MCF 10A (cell line): ENCODE measurements around the gene SCARF2. TPM values are rescaled to one million over a fixed set of nuclear protein-coding genes. Genes with fewer than 3 reads are reported as not detected.

Experiments used
- BruUV-seq: library from RNA; stranded (reverse); fragments of 400-500 nt; replicated peaks from 2 replicates; lab custom pipeline; 2021; lab: Mats Ljungman, UMichigan
- CTCF ChIA-PET: fragments of 300-600 bp; sonication (Branson Sonifier 250); formaldehyde crosslinking; extraction: SDS; loops from one replicate; lab custom pipeline; 2021; ENCODE audit warnings: antibody characterized with exemption, inconsistent platforms; lab: Yijun Ruan, JAX
- POLR2A ChIA-PET: fragments of 300-600, 350-650 bp; sonication (Branson Sonifier 250); formaldehyde crosslinking; extraction: SDS; loops from one replicate; lab custom pipeline; 2020; ENCODE audit warnings: antibody characterized with exemption, inconsistent platforms; lab: Yijun Ruan, JAX
- DNase-seq: peaks from one replicate; pipeline ENCODE4 v3.0.0-alpha.2; 2018; ENCODE audit not compliant: unreplicated experiment
- H3K27ac Mint-ChIP-seq: one replicate; pipeline ENCODE4 v1.8.0; 2022; ENCODE audit warnings: mild to moderate bottlenecking, low read depth, mixed read lengths; ENCODE audit not compliant: unreplicated experiment
- H3K27me3 Mint-ChIP-seq: one replicate; pipeline ENCODE4 v1.8.0; 2022; ENCODE audit warnings: mixed read lengths; ENCODE audit not compliant: insufficient read depth, unreplicated experiment
- H3K36me3 Mint-ChIP-seq: one replicate; pipeline ENCODE4 v1.8.0; 2022; ENCODE audit warnings: mild to moderate bottlenecking, moderate library complexity, mixed read lengths; ENCODE audit not compliant: insufficient read depth, unreplicated experiment
- H3K4me1 Mint-ChIP-seq: one replicate; pipeline ENCODE4 v1.8.0; 2022; ENCODE audit warnings: mixed read lengths; ENCODE audit not compliant: insufficient read depth, unreplicated experiment
- H3K4me3 Mint-ChIP-seq: one replicate; pipeline ENCODE4 v1.8.0; 2022; ENCODE audit warnings: mild to moderate bottlenecking, moderate library complexity, mixed read lengths; ENCODE audit not compliant: unreplicated experiment
- H3K9me3 Mint-ChIP-seq: one replicate; pipeline ENCODE4 v1.8.0; 2022; ENCODE audit warnings: mixed read lengths; ENCODE audit not compliant: unreplicated experiment
- intact Hi-C: fragments of 100-400 bp; cut with micrococcal nuclease; formaldehyde crosslinking; loops from 2 replicates; pipeline ENCODE4 v1.14.1; 2022
- total RNA-seq: library from RNA; stranded (reverse); gene quantifications from 2 replicates; pipeline ENCODE4 v1.2.3, GENCODE V29; 2022
- TF ChIP-seq, protein P1 (sequence below): fragments of 200-600 bp; IDR thresholded peaks from one replicate; pipeline ENCODE4 v1.8.0; 2022; ENCODE audit warnings: antibody characterized with exemption, mild to moderate bottlenecking; ENCODE audit not compliant: unreplicated experiment

SCARF2 gene
- total RNA-seq, 1 experiment from 2014 or later = 0.35 TPM

DNA sequence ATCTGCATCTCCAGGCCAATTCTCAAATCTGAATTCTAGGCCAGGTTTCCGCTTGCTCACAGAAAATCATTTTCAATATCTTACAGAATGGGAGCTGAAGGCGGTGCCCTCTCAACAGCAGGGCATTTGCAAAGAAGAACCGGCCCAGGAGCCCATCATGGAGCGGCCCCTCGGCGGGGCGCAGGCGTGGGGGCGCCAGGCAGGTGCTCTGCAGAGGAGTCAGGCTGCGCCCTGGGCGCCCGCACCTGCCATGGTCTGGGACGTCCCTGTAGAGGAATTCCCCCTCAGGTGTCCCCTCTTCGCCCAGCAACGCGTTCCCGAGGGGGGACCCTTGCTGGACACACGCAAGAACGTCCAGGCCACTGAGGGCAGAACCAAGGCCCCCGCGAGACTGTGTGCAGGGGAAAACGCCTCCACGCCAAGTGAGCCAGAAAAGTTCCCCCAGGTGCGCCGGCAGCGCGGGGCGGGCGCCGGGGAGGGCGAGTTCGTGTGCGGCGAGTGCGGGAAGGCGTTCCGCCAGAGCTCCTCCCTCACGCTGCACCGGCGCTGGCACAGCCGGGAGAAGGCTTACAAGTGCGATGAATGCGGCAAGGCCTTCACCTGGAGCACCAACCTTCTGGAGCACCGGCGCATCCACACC is 32.2 kb downstream of the SCARF2 start:
- DNase-seq = no peak
- peaks cover 19% of the 10 kb centered on the region for H3K36me3 Mint-ChIP-seq
- TF ChIP-seq, protein P1, sequence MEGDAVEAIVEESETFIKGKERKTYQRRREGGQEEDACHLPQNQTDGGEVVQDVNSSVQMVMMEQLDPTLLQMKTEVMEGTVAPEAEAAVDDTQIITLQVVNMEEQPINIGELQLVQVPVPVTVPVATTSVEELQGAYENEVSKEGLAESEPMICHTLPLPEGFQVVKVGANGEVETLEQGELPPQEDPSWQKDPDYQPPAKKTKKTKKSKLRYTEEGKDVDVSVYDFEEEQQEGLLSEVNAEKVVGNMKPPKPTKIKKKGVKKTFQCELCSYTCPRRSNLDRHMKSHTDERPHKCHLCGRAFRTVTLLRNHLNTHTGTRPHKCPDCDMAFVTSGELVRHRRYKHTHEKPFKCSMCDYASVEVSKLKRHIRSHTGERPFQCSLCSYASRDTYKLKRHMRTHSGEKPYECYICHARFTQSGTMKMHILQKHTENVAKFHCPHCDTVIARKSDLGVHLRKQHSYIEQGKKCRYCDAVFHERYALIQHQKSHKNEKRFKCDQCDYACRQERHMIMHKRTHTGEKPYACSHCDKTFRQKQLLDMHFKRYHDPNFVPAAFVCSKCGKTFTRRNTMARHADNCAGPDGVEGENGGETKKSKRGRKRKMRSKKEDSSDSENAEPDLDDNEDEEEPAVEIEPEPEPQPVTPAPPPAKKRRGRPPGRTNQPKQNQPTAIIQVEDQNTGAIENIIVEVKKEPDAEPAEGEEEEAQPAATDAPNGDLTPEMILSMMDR = no peak
- no TSS peak for BruUV-seq
- no peaks in the 10 kb centered on the region for H3K9me3 Mint-ChIP-seq
- ChIA-PET POLR2A (no interaction called here), CTCF (interaction anchor here (0.7 to 1.4 kb wide), 2 partner anchors 11 to 291 kb away, joined by 3 to 5 read pairs; partner anchors contain the start of gene ZNF74)
- intact Hi-C loops = no loop called here
- no peaks in the 10 kb centered on the region for H3K4me1 Mint-ChIP-seq
- no peaks in the 10 kb centered on the region for H3K27me3 Mint-ChIP-seq
- H3K27ac Mint-ChIP-seq = no peak overlapping the region
- H3K4me3 Mint-ChIP-seq = no peak overlapping the region

DNA sequence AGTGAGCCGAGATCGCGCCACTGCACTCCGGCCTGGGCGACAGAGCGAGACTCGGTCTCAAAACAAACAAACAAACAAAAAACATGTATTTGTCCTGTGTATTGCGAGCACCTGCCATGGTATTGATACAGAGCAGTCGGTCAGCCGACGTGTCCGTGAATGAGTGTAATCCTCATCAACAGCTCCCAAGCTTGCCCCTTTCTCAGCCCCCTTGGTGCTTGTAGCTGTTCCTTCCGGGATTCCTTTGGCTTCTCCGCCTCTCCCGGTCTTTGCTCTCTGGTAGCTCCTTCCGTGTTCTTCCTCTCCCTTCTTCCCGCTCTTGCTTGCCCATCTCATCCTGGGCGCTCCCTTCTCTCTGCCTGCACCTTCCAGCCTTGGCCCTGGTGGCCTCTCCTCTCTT is 32.7 kb downstream of the SCARF2 start:
- BruUV-seq = no TSS peak
- POLR2A ChIA-PET = no interaction called here
- no peaks in the 10 kb centered on the region for H3K4me1 Mint-ChIP-seq
- peaks cover 19% of the 10 kb centered on the region for H3K36me3 Mint-ChIP-seq
- DNase-seq = no peak
- no peaks in the 10 kb centered on the region for H3K27me3 Mint-ChIP-seq
- CTCF ChIA-PET = interaction anchor here (0.6 to 1.4 kb wide), 3 partner anchors 11 to 292 kb away, joined by 3 to 5 read pairs (median 3); partner anchors contain the start of gene ZNF74
- TF ChIP-seq, protein P1 = no peak
- intact Hi-C loops = no loop called here
- no peak overlapping the region for H3K4me3 Mint-ChIP-seq
- H3K9me3 Mint-ChIP-seq = no peaks in the 10 kb centered on the region
- H3K27ac Mint-ChIP-seq = no peak overlapping the region

DNA sequence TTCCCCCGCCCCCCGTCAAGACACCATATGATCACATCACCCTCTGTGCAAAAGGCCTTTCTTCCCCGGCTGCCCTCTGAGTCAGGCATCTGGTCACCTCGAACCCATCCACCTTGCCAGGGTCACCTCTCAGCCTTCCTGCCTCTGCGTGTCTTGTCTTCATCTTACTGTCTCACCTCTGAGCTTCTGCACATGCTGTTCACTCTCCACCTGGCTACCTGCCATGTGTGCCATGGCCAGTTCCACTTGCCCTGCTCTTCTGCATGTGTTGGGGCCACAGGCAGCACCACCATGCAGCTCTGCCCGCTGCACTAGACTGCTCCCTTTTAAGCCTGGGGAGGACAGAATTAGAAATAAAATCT is 33.9 kb downstream of the SCARF2 start:
- POLR2A ChIA-PET = interaction anchor here (0.6 kb wide), 1 partner anchor 285 kb away, joined by 3 read pairs; no protein-coding TSS in a partner anchor
- intact Hi-C loops = no loop called here
- CTCF ChIA-PET = interaction anchor here (0.6 kb wide), 1 partner anchor 11 kb away, joined by 3 read pairs; no protein-coding TSS in a partner anchor

More for the DNA sequence above, 33.9 kb downstream of the SCARF2 start:
- Mint-ChIP-seq H3K36me3 (peaks cover 19% of the 10 kb centered on the region), H3K27ac (no peak overlapping the region), H3K4me3 (no peak overlapping the region), H3K27me3 (no peaks in the 10 kb centered on the region), H3K4me1 (no peaks in the 10 kb centered on the region), H3K9me3 (no peaks in the 10 kb centered on the region)
- DNase-seq = no peak
- BruUV-seq = no TSS peak
- TF ChIP-seq, protein P1 = no peak
